Uterus (tissue), 4 donors: ENCODE results near the gene TRMT44. TPM values are rescaled to one million over a fixed set of nuclear protein-coding genes. Genes with fewer than 3 reads are reported as not detected.
"Not testable (repeated sequence)": the region's sequence is repeated elsewhere in the genome, so short reads cannot be mapped to it uniquely, and the experiment has no call there.

ENCODE experiments used
- DNase-seq, 2 donors: peaks; one replicate each; pipeline ENCODE4 v3.0.0-alpha.2; 2019 to 2020
- H3K27ac ChIP-seq, 2 donors: fragments of 200-600 bp; sonication (generic); 1 replicate in 1 of 2; 2 replicates in 1 of 2; pipeline ENCODE4 v1.5.1; 2016 to 2018
- H3K27me3 ChIP-seq, 2 donors: fragments of 200-600 bp; sonication (generic); one replicate each; pipeline ENCODE4 v1.5.1; 2018 to 2019; ENCODE audit warnings: control low read depth in 1 of 2
- H3K36me3 ChIP-seq, 2 donors: fragments of 200-600 bp; sonication (generic); one replicate each; pipeline ENCODE4 v1.5.1; 2019; ENCODE audit warnings: control low read depth in 1 of 2
- H3K4me1 ChIP-seq, 2 donors: fragments of 200-600 bp; sonication (generic); one replicate each; pipeline ENCODE4 v1.5.1; 2018 to 2019; ENCODE audit warnings: control low read depth in 1 of 2
- H3K4me3 ChIP-seq, 2 donors: fragments of 200-600 bp; sonication (generic); 1 replicate in 1 of 2; 2 replicates in 1 of 2; pipeline ENCODE4 v1.5.1; 2018 to 2019; ENCODE audit warnings: mild to moderate bottlenecking in 1 of 2
- H3K9me3 ChIP-seq, 2 donors: fragments of 200-600 bp; sonication (generic); one replicate each; pipeline ENCODE4 v1.5.1; 2019; ENCODE audit warnings: control low read depth in 1 of 2
- CTCF ChIP-seq, 4 experiments: fragments of 200-600 bp in 2 of 4; fragments of 450-650 bp in 2 of 4; sonication (generic) in 2 of 4; IDR thresholded peaks; one replicate each; pipeline ENCODE4 v1.5.1; 2016 to 2019; ENCODE audit warnings: antibody characterized with exemption in 4 of 4, mild to moderate bottlenecking in 2 of 4, moderate library complexity in 1 of 4
- POLR2A ChIP-seq, 2 donors: fragments of 450-650 bp; IDR thresholded peaks; one replicate each; pipeline ENCODE4 v1.6.1; 2016; ENCODE audit warnings: antibody characterized with exemption in 2 of 2, mild to moderate bottlenecking in 1 of 2, moderate library complexity in 1 of 2
- intact Hi-C: fragments of 100-400 bp; cut with DNase I; formaldehyde crosslinking; loops from one replicate; pipeline ENCODE4 v1.15.1; 2023; ENCODE audit warnings: low total_unique reads
- total RNA-seq, 4 donors: library from RNA; depleted of rRNA in 3 of 4; stranded (reverse); fragments of >200 nt in 3 of 4; gene quantifications; one replicate each; pipeline versions ENCODE4 v1.1.0 to v1.2.4, GENCODE V29; 2014 to 2023
- donor health status: DM: yes; HTN: yes; CAD: no.

The TRMT44 gene
- total RNA-seq, 4 donors from 2014 or later: 3.3 to 38.8 (median 32.3) TPM

GRCh38 chr4:8406887-8407286 lies 33.7 kb upstream of the TRMT44 start:
- not testable (repeated sequence) for H3K9me3 ChIP-seq, H3K36me3 ChIP-seq, H3K27me3 ChIP-seq, H3K4me3 ChIP-seq, H3K4me1 ChIP-seq, H3K27ac ChIP-seq
- intact Hi-C loops: loop anchor here (10.0 kb wide), 1 partner anchor 132 kb away; no protein-coding TSS in a partner anchor
- TF ChIP-seq CTCF (IDR thresholded peaks at IDR 0.05): peak; percentile 21 to 51 (median 29)
- DNase-seq: peak; percentile 50 to 56

- Histone ChIP-seq H3K27me3 (no peaks in the 10 kb centered on the region), H3K4me3 (no peak overlapping the region), H3K9me3 (no peaks in the 10 kb centered on the region), H3K36me3 (no peaks in the 10 kb centered on the region), H3K4me1 (peaks cover 0 to under 1% of the 10 kb centered on the region in 2 donors), H3K27ac (no peak overlapping the region)
- TF ChIP-seq POLR2A (IDR thresholded peaks at IDR 0.05): no peak
- no peak for TF ChIP-seq CTCF (IDR thresholded peaks at IDR 0.05)
- intact Hi-C loops: loop anchor here (10.0 kb wide), 1 partner anchor 133 kb away; no protein-coding TSS in a partner anchor
- DNase-seq: no peak
Observed at GRCh38 chr4:8407316-8407715, 33.3 kb upstream of the TRMT44 start.

- H3K36me3 ChIP-seq: no peaks in the 10 kb centered on the region
- intact Hi-C loops: loop anchor here (10.0 kb wide), 1 partner anchor 133 kb away; no protein-coding TSS in a partner anchor
- no peak for DNase-seq
- TF ChIP-seq POLR2A (IDR thresholded peaks at IDR 0.05): no peak
- no peak for TF ChIP-seq CTCF (IDR thresholded peaks at IDR 0.05)
- H3K9me3 ChIP-seq: no peaks in the 10 kb centered on the region
- no peak overlapping the region for H3K4me3 ChIP-seq
- no peaks in the 10 kb centered on the region for H3K4me1 ChIP-seq
- no peaks in the 10 kb centered on the region for H3K27me3 ChIP-seq
- H3K27ac ChIP-seq: no peak overlapping the region
Observed at GRCh38 chr4:8407756-8408155, 32.8 kb upstream of the TRMT44 start.

- TF ChIP-seq CTCF (IDR thresholded peaks at IDR 0.05): no peak
- TF ChIP-seq POLR2A (IDR thresholded peaks at IDR 0.05): no peak
- H3K27ac ChIP-seq: no peak overlapping the region
- intact Hi-C loops: loop anchor here (10.0 kb wide), 1 partner anchor 135 kb away; no protein-coding TSS in a partner anchor
- DNase-seq: peak in 1 of 2 donors; percentile 50
- H3K4me3 ChIP-seq: no peak overlapping the region
- H3K27me3 ChIP-seq: no peaks in the 10 kb centered on the region
- H3K36me3 ChIP-seq: no peaks in the 10 kb centered on the region
- H3K9me3 ChIP-seq: no peaks in the 10 kb centered on the region
- H3K4me1 ChIP-seq: no peaks in the 10 kb centered on the region
Observed at GRCh38 chr4:8409264-8410065, 31.1 kb upstream of the TRMT44 start.

- no peaks in the 10 kb centered on the region for H3K27me3 ChIP-seq
- intact Hi-C loops: no loop called here
- no peak overlapping the region for H3K4me3 ChIP-seq
- no peak for DNase-seq
- no peak for TF ChIP-seq POLR2A (IDR thresholded peaks at IDR 0.05)
- TF ChIP-seq CTCF (IDR thresholded peaks at IDR 0.05): no peak
- H3K9me3 ChIP-seq: no peaks in the 10 kb centered on the region
- no peaks in the 10 kb centered on the region for H3K4me1 ChIP-seq
- H3K27ac ChIP-seq: no peak overlapping the region
- no peaks in the 10 kb centered on the region for H3K36me3 ChIP-seq
Observed at GRCh38 chr4:8410066-8410625, 30.4 kb upstream of the TRMT44 start.
